ENCODE measurements around the gene RNF223. TPM values are rescaled to one million over a fixed set of nuclear protein-coding genes. Genes with fewer than 3 reads are reported as not detected.

The RNF223 gene
- total RNA-seq, 1 experiment from 2014 or later, result 6.3 TPM

DNA sequence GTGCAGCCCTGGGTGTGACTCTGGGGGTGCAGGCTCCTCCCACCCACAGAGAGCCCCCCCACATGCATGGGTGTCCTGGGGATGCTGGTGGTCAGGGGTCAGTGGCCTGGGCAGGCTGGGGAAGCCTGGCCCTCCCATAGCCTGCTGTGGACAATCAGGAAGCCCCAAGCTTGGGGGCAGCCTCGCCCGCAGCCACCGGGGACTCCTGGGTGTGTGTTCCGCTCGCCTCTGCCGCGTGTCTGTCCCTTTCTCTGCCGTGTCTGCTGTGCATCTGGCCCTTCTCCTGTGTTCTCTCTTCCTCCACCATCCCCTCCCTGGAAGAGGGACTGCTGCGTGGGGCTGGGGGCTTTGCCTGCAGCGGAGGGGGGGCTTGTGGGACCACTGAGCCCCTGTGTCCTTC is 31.3 kb downstream of the RNF223 start:
- Histone ChIP-seq H3K4me2 (ENCODE audit: low read length) (no peak overlapping the region), H3K27ac (ENCODE audit: low read depth, low read length) (no peak overlapping the region), H3K9me3 (ENCODE audit: control insufficient read depth in 1 of 2, insufficient read depth in 1 of 2, low read depth in 1 of 2, low read length in 2 of 2) (no peaks in the 10 kb centered on the region), H3K9ac (ENCODE audit: low read length) (no peak overlapping the region), H3K9me2 (ENCODE audit: insufficient read depth) (no peaks in the 10 kb centered on the region), H3K27me3 (ENCODE audit: insufficient read depth, low read length) (no peaks in the 10 kb centered on the region), H3K4me3 (replicated peaks in 1 of 2; ENCODE audit: low read depth in 1 of 2, low read length in 2 of 2) (no peak overlapping the region), H2AFZ (ENCODE audit: low read depth, low read length, poor library complexity, severe bottlenecking) (no peak overlapping the region), H3K79me2 (ENCODE audit: insufficient read depth, low read length) (peaks cover 32% of the 10 kb centered on the region; the same call in 1 of the 2 replicates), H3K36me3 (ENCODE audit: control insufficient read depth in 1 of 2, insufficient read depth in 2 of 2, low read length in 2 of 2) (peaks cover 19 to 37% of the 10 kb centered on the region in 2 experiments; a peak in 3 of 4 replicates), H4K20me1 (ENCODE audit: insufficient read depth) (no peaks in the 10 kb centered on the region), H3K4me1 (ENCODE audit: control insufficient read depth in 1 of 2, insufficient read depth in 2 of 2, low read length in 2 of 2) (peaks cover 7 to 18% of the 10 kb centered on the region in 2 experiments; a peak in 3 of 4 replicates)
- DNase-seq (ENCODE audit: low read depth, low spot score), result no peak
- intact Hi-C loops (cut with micrococcal nuclease), result no loop called here
- ATAC-seq, result no peak
- POLR2A ChIA-PET, result no interaction called here
- CTCF ChIA-PET, result no interaction called here
- TF ChIP-seq, protein P1, sequence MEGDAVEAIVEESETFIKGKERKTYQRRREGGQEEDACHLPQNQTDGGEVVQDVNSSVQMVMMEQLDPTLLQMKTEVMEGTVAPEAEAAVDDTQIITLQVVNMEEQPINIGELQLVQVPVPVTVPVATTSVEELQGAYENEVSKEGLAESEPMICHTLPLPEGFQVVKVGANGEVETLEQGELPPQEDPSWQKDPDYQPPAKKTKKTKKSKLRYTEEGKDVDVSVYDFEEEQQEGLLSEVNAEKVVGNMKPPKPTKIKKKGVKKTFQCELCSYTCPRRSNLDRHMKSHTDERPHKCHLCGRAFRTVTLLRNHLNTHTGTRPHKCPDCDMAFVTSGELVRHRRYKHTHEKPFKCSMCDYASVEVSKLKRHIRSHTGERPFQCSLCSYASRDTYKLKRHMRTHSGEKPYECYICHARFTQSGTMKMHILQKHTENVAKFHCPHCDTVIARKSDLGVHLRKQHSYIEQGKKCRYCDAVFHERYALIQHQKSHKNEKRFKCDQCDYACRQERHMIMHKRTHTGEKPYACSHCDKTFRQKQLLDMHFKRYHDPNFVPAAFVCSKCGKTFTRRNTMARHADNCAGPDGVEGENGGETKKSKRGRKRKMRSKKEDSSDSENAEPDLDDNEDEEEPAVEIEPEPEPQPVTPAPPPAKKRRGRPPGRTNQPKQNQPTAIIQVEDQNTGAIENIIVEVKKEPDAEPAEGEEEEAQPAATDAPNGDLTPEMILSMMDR (IDR thresholded peaks at IDR 0.05 in 2 of 3, conservative IDR thresholded peaks at IDR 0.05 in 1 of 3; ENCODE audit: borderline replicate concordance in 1 of 3, insufficient read depth in 1 of 3, low read depth in 2 of 3, low read length in 2 of 3), result no peak
- TF ChIP-seq SRF (IDR thresholded peaks at IDR 0.05; ENCODE audit: low read depth) (no peak), POLR2AphosphoS5 (IDR thresholded peaks at IDR 0.05; ENCODE audit: low read depth, low read length) (no peak), POLR2A (IDR thresholded peaks at IDR 0.05; ENCODE audit: borderline replicate concordance, extremely low read depth, insufficient read depth, insufficient read length) (no peak)
- TF ChIP-seq, protein P2, sequence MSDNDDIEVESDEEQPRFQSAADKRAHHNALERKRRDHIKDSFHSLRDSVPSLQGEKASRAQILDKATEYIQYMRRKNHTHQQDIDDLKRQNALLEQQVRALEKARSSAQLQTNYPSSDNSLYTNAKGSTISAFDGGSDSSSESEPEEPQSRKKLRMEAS (IDR thresholded peaks at IDR 0.05), result no peak
- RAD21 ChIA-PET (ENCODE audit: low non-redundant PET in 1 of 2, low total read pairs in 2 of 2, uncharacterized antibody in 2 of 2, unreplicated experiment in 2 of 2), result no interaction called here
- no TSS peak for BruUV-seq (replicated peaks)

DNA sequence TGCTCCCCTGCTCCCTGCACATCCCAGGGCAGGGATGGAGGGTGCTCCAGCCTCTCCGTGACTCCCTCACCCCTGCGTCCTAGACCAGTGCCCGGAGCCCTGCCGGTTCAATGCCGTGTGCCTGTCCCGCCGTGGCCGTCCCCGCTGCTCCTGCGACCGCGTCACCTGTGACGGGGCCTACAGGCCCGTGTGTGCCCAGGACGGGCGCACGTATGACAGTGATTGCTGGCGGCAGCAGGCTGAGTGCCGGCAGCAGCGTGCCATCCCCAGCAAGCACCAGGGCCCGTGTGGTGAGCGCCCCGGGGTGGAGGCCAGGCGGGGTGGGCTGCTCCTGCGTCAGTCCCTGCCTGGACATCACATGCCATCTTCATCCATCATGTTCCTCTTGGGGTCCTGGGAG is 32.2 kb downstream of the RNF223 start:
- TF ChIP-seq SIN3A (IDR thresholded peaks at IDR 0.05; ENCODE audit: low read depth) (no peak), ELF1 (IDR thresholded peaks at IDR 0.05; ENCODE audit: borderline replicate concordance, low read depth) (no peak), ZFX (IDR thresholded peaks at IDR 0.05) (no peak), CBX3 (IDR thresholded peaks at IDR 0.05; ENCODE audit: low read depth) (no peak), ZNF274 (IDR thresholded peaks at IDR 0.05; ENCODE audit: low read depth, low read length) (no peak), CEBPB (IDR thresholded peaks at IDR 0.05; ENCODE audit: low read depth) (no peak)
- RAD21 ChIA-PET (ENCODE audit: low non-redundant PET in 1 of 2, low total read pairs in 2 of 2, uncharacterized antibody in 2 of 2, unreplicated experiment in 2 of 2), result no interaction called here
- DNase-seq (ENCODE audit: low read depth, low spot score) (no peak), ATAC-seq (no peak)
- H3K27ac ChIP-seq (ENCODE audit: low read depth, low read length), result peak overlapping the region; percentile 9; the same call in 1 of the 2 replicates
- no peaks in the 10 kb centered on the region for H3K27me3 ChIP-seq (ENCODE audit: insufficient read depth, low read length)
- peaks cover 36% of the 10 kb centered on the region; the same call in 1 of the 2 replicates for H3K79me2 ChIP-seq (ENCODE audit: insufficient read depth, low read length)
- peaks cover 15 to 36% of the 10 kb centered on the region in 2 experiments; a peak in 3 of 4 replicates for H3K36me3 ChIP-seq (ENCODE audit: control insufficient read depth in 1 of 2, insufficient read depth in 2 of 2, low read length in 2 of 2)
- no peaks in the 10 kb centered on the region for H4K20me1 ChIP-seq (ENCODE audit: insufficient read depth)
- no peak overlapping the region for H3K9ac ChIP-seq (ENCODE audit: low read length)
- intact Hi-C loops (cut with micrococcal nuclease), result no loop called here
- H3K4me2 ChIP-seq (ENCODE audit: low read length), result no peak overlapping the region
- H3K9me3 ChIP-seq (ENCODE audit: control insufficient read depth in 1 of 2, insufficient read depth in 1 of 2, low read depth in 1 of 2, low read length in 2 of 2), result no peaks in the 10 kb centered on the region
- no TSS peak for BruUV-seq (replicated peaks)
- POLR2A ChIA-PET, result no interaction called here
- no peak overlapping the region for H3K4me3 ChIP-seq (replicated peaks in 1 of 2; ENCODE audit: low read depth in 1 of 2, low read length in 2 of 2)
- CTCF ChIA-PET, result no interaction called here
- no peak overlapping the region for H2AFZ ChIP-seq (ENCODE audit: low read depth, low read length, poor library complexity, severe bottlenecking)
- peaks cover 7 to 18% of the 10 kb centered on the region in 2 experiments; a peak in 3 of 4 replicates for H3K4me1 ChIP-seq (ENCODE audit: control insufficient read depth in 1 of 2, insufficient read depth in 2 of 2, low read length in 2 of 2)
- H3K9me2 ChIP-seq (ENCODE audit: insufficient read depth), result no peaks in the 10 kb centered on the region
